ENCODE results near the gene DHRS7. TPM values are rescaled to one million over a fixed set of nuclear protein-coding genes. Genes with fewer than 3 reads are reported as not detected.

DHRS7 gene
- total and polyA plus RNA-seq, 2 of the 8 experiments (the other 6 are each of a cell fraction or from before 2014, with no cell fraction given): 10.8 to 27.5 TPM

- H2AK5ac ChIP-seq (ENCODE audit: low read depth, low read length): no peak overlapping the region
- no peak overlapping the region for H4K91ac ChIP-seq (replicated peaks; ENCODE audit: insufficient read length, low read length)
- H4K20me1 ChIP-seq (replicated peaks in 1 of 2; ENCODE audit: control insufficient read depth in 1 of 2, insufficient read depth in 2 of 2, low read length in 2 of 2): no peaks in the 10 kb centered on the region
- H3K9me3 ChIP-seq (ENCODE audit: insufficient read depth in 2 of 2, low read depth in 1 of 2, low read length in 1 of 2): no peaks in the 10 kb centered on the region
- H2BK5ac ChIP-seq (ENCODE audit: low read depth, low read length): no peak overlapping the region
- no peaks in the 10 kb centered on the region for H3K27me3 ChIP-seq (replicated peaks in 1 of 4; ENCODE audit: control insufficient read depth in 3 of 4, extremely low read depth in 1 of 4, insufficient read depth in 3 of 4, low read length in 3 of 4)
- no peak overlapping the region for H3K18ac ChIP-seq (ENCODE audit: extremely low read depth, low read length)
- H4K8ac ChIP-seq (ENCODE audit: extremely low read depth, insufficient read depth, low read length): no peak overlapping the region
- H3K27ac ChIP-seq (ENCODE audit: low read depth, low read length): no peak overlapping the region
- no peak overlapping the region for H3K14ac ChIP-seq (ENCODE audit: insufficient read length)
- H3K23ac ChIP-seq (ENCODE audit: insufficient read length): no peak overlapping the region
- H3K79me2 ChIP-seq (ENCODE audit: control insufficient read depth in 1 of 2, insufficient read depth in 2 of 2, low read length in 2 of 2): no peaks in the 10 kb centered on the region
- no peaks in the 10 kb centered on the region for H3K36me3 ChIP-seq (ENCODE audit: control insufficient read depth in 2 of 4, insufficient read depth in 4 of 4, low read length in 3 of 4)
- WGBS, 2 experiments (ENCODE audit: extremely low coverage in 1 of 2, insufficient coverage in 1 of 2, insufficient read length in 1 of 2, insufficient replicate concordance in 2 of 2, low coverage in 1 of 2, low lambda C conversion rate in 2 of 2, missing lambda C conversion rate in 1 of 2): 100% methylated on average over 1 of the region's 1 CpG; no CpG with 5 or more reads in 1 of the 2 experiments
- CTCF ChIA-PET (ENCODE audit: partially characterized antibody): interaction anchor here (0.6 to 8.4 kb wide), 34 partner anchors 9 to 672 kb away, joined by 3 to 80 read pairs (median 4); partner anchors contain the start of genes DHRS7, PPM1A and SIX6
- DNase-seq (ENCODE audit: low read depth in 1 of 2, low spot score in 2 of 2): no peak
- no peaks in the 10 kb centered on the region for H3K23me2 ChIP-seq (ENCODE audit: low read depth, low read length)
- peaks cover 0 to 3% (median 0%) of the 10 kb centered on the region in 4 experiments; a peak in 1 of 7 replicates for H3K4me1 ChIP-seq (replicated peaks in 1 of 4; ENCODE audit: control insufficient read depth in 3 of 4, insufficient read depth in 4 of 4, low read length in 3 of 4)
- H2BK15ac ChIP-seq (ENCODE audit: low read length): no peak overlapping the region
- no peak overlapping the region for H3K4ac ChIP-seq (replicated peaks; ENCODE audit: insufficient read length, low read depth, low read length)
- no peak overlapping the region for H3K9ac ChIP-seq (replicated peaks in 1 of 4; ENCODE audit: extremely low read depth in 1 of 4, low read depth in 3 of 4, low read length in 3 of 4)
- H4K5ac ChIP-seq (ENCODE audit: insufficient read length, low read depth, low read length): no peak overlapping the region
- no peak overlapping the region; the same call in 1 of the 2 replicates for H2AFZ ChIP-seq (ENCODE audit: low read length)
- FAIRE-seq: no peak
- no peak overlapping the region for H3K56ac ChIP-seq (replicated peaks; ENCODE audit: insufficient read length, low read depth, low read length)
- H3K4me2 ChIP-seq (ENCODE audit: insufficient read depth in 1 of 2, low read depth in 2 of 2, low read length in 2 of 2): no peak overlapping the region
- no peak overlapping the region for H2BK20ac ChIP-seq (ENCODE audit: low read length)
- H2BK120ac ChIP-seq (replicated peaks; ENCODE audit: low read depth, low read length): no peak overlapping the region
- TF ChIP-seq NANOG (IDR thresholded peaks at IDR 0.05; ENCODE audit: insufficient read depth, low read depth, low read length, poor library complexity, severe bottlenecking) (no peak), JUND (IDR thresholded peaks at IDR 0.05; ENCODE audit: low read length) (no peak), EP300 (IDR thresholded peaks at IDR 0.05; ENCODE audit: borderline replicate concordance in 1 of 2, low read depth in 2 of 2, low read length in 2 of 2) (no peak), RAD21 (IDR thresholded peaks at IDR 0.05 in 1 of 2, conservative IDR thresholded peaks at IDR 0.05 in 1 of 2; ENCODE audit: low read depth in 2 of 2, low read length in 2 of 2) (no peak), TAF1 (IDR thresholded peaks at IDR 0.05; ENCODE audit: low read depth, low read length) (no peak), CHD2 (IDR thresholded peaks at IDR 0.05; ENCODE audit: low read length) (no peak)
- POLR2A ChIA-PET (ENCODE audit: partially characterized antibody): no interaction called here
- no peaks in the 10 kb centered on the region for H3K79me1 ChIP-seq (ENCODE audit: low read depth, low read length)
- no peak overlapping the region for H2BK12ac ChIP-seq (ENCODE audit: low read depth, low read length)
- H3K4me3 ChIP-seq (ENCODE audit: extremely low read depth in 1 of 4, insufficient read depth in 2 of 4, low read depth in 3 of 4, low read length in 4 of 4): peak overlapping the region in 1 of 4 experiments; percentile 42; a peak in 1 of 8 replicates
Observed at GRCh38 chr14:60183741-60184140, 18.5 kb upstream of the DHRS7 start.
